NCI-H510A treated with DMSO at 0.1 percent for 48 hours (cell line): Measurements from ENCODE around the gene ZNF567.

Experiments
- DNase-seq: peaks from one replicate; lab custom pipeline; 2025; lab: John Stamatoyannopoulos, UW

Gene ZNF567

DNA sequence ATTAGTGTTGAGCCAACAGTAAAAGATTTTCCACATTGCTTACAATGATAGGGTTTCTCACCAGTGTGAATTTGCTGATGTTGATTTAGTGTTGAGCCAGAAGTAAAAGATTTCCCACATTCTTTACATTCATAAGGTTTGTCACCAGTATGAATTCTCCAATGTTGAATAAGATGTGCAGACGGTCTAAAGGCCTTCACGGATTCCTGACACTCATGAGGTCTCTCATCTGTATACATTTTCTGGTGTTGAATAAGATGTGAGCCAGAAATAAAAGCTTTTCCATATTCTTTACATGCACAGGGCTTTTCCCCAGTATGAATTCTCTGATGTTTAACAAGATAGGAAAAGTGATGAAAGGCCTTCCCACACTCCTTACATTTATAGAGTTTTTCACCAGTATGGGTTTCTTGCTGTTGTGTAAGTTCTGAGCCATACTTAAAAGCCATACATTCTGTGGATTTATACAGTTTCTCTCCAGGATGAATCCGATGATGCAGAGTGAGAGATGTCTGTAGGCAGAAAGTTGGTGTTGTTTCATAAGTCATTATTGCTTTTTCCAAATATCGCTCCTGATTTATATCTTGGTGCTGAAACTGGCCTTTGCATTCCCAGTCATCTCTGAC, 62.8 kb downstream of the ZNF567 start:
- DNase-seq, result no peak
